Natural killer cell (primary cell): ENCODE data around the gene RPP30. TPM values are rescaled to one million over a fixed set of nuclear protein-coding genes. Genes with fewer than 3 reads are reported as not detected.

Experiments used
- ATAC-seq, 3 donors: fragments of 150-1000 bp in 2 of 3; fragments of 200-7000 bp in 1 of 3; cut with Tn5 transposase; 1 replicate in 1 of 3; 2 replicates in 2 of 3; pipeline ENCODE4 v1.10.0; 2021; ENCODE audit warnings: mild to moderate bottlenecking in 2 of 3, moderate library complexity in 2 of 3
- DNase-seq, 2 donors: peaks; one replicate each; pipeline versions ENCODE4 v3.0.0 to v3.0.0-alpha.2; 2013 to 2021; ENCODE audit warnings: mixed read lengths in 1 of 2
- H3K27ac ChIP-seq: one replicate; pipeline ENCODE4 v1.5.1; 2013; ENCODE audit warnings: mild to moderate bottlenecking, low read length
- H3K27me3 ChIP-seq: one replicate; pipeline ENCODE4 v1.6.1; 2013; ENCODE audit warnings: low read length; ENCODE audit not compliant: control insufficient read depth, insufficient read depth
- H3K36me3 ChIP-seq: one replicate; pipeline ENCODE4 v1.6.1; 2013; ENCODE audit warnings: low read length; ENCODE audit not compliant: control insufficient read depth, insufficient read depth
- H3K4me1 ChIP-seq: one replicate; pipeline ENCODE4 v1.6.1; 2013; ENCODE audit warnings: low read length; ENCODE audit not compliant: control insufficient read depth, insufficient read depth
- H3K4me3 ChIP-seq: one replicate; pipeline ENCODE4 v1.5.1; 2013; ENCODE audit warnings: low read length
- H3K9me3 ChIP-seq: one replicate; pipeline ENCODE4 v1.6.1; 2013; ENCODE audit warnings: low read length; ENCODE audit not compliant: control insufficient read depth, insufficient read depth
- H3K27ac Mint-ChIP-seq, 2 donors: one replicate each; pipeline ENCODE4 v1.8.0; 2022; ENCODE audit warnings: mild to moderate bottlenecking in 2 of 2, mixed read lengths in 2 of 2, moderate library complexity in 1 of 2
- H3K27me3 Mint-ChIP-seq, 2 donors: one replicate each; pipeline ENCODE4 v1.8.0; 2022; ENCODE audit warnings: low read depth in 2 of 2, mixed read lengths in 2 of 2
- H3K36me3 Mint-ChIP-seq: one replicate; pipeline ENCODE4 v1.8.0; 2022; ENCODE audit warnings: mixed read lengths
- H3K4me1 Mint-ChIP-seq, 2 donors: one replicate each; pipeline ENCODE4 v1.8.0; 2022; ENCODE audit warnings: mixed read lengths in 2 of 2
- H3K4me3 Mint-ChIP-seq: one replicate; pipeline ENCODE4 v1.8.0; 2022; ENCODE audit warnings: mild to moderate bottlenecking, moderate library complexity, mixed read lengths
- H3K9me3 Mint-ChIP-seq, 2 donors: one replicate each; pipeline ENCODE4 v1.8.0; 2022; ENCODE audit warnings: mixed read lengths in 2 of 2
- WGBS: methylation state at CpG from one replicate; pipeline ENCODE4 v1.1.7; 2013; ENCODE audit warnings: missing lambda C conversion rate; ENCODE audit not compliant: insufficient coverage; 5-methylcytosine and 5-hydroxymethylcytosine counted together
- intact Hi-C: fragments of 100-400 bp; cut with micrococcal nuclease; formaldehyde crosslinking; loops from one replicate; pipeline ENCODE4 v1.14.2; 2022
- total RNA-seq, 4 donors: library from RNA; stranded (reverse); fragments of 120-200 nt in 1 of 4; gene quantifications; one replicate each; pipeline versions ENCODE4 v1.2.3 to v1.2.4, GENCODE V29; 2013 to 2022
- TF ChIP-seq, protein P1 (sequence below): fragments of 200-600 bp; IDR thresholded peaks from one replicate; pipeline ENCODE4 v1.8.0; 2022; ENCODE audit warnings: antibody characterized with exemption

Gene RPP30
- total RNA-seq, 3 donors from 2014 or later (not counting 1 experiment from before 2014, with no cell fraction given) = 22.6 to 32.5 (median 24.2) TPM

DNA sequence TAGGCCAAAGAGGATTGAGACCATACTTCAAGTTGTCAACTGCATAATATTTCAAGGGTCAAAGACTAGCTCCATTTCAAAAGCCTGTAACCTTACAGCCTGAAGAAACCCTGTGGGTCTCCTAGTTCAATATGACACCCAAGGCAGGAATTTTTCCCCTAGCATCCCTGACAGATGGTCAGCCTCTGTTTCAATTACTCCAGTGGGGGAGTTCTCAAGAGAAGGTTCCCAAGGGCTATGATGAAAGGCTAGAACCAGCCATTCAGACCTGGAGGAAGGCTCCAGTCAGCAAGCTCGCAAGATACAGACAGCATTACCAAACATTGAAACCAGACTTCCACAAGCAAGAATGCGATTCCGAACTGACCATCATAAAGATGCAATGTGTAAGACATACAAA lies 15.5 kb upstream of the RPP30 start:
- Mint-ChIP-seq H3K27me3 (peaks cover 39 to 50% of the 10 kb centered on the region in 2 donors), H3K27ac (no peak overlapping the region), H3K4me1 (peaks cover 11 to 12% of the 10 kb centered on the region in 2 donors), H3K9me3 (no peaks in the 10 kb centered on the region), H3K36me3 (no peaks in the 10 kb centered on the region), H3K4me3 (peak overlapping the region; percentile 58)
- no peaks in the 10 kb centered on the region for H3K36me3 ChIP-seq
- WGBS = 96% methylated on average over 3 of the region's 3 CpGs
- no peak overlapping the region for H3K4me3 ChIP-seq
- intact Hi-C loops = no loop called here
- TF ChIP-seq, protein P1, sequence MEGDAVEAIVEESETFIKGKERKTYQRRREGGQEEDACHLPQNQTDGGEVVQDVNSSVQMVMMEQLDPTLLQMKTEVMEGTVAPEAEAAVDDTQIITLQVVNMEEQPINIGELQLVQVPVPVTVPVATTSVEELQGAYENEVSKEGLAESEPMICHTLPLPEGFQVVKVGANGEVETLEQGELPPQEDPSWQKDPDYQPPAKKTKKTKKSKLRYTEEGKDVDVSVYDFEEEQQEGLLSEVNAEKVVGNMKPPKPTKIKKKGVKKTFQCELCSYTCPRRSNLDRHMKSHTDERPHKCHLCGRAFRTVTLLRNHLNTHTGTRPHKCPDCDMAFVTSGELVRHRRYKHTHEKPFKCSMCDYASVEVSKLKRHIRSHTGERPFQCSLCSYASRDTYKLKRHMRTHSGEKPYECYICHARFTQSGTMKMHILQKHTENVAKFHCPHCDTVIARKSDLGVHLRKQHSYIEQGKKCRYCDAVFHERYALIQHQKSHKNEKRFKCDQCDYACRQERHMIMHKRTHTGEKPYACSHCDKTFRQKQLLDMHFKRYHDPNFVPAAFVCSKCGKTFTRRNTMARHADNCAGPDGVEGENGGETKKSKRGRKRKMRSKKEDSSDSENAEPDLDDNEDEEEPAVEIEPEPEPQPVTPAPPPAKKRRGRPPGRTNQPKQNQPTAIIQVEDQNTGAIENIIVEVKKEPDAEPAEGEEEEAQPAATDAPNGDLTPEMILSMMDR = no peak
- peaks cover 31% of the 10 kb centered on the region for H3K27me3 ChIP-seq
- ATAC-seq (no peak), DNase-seq (no peak)
- peaks cover 14% of the 10 kb centered on the region for H3K4me1 ChIP-seq
- no peaks in the 10 kb centered on the region for H3K9me3 ChIP-seq
- no peak overlapping the region for H3K27ac ChIP-seq

GRCh38 chr10:90856964-90857634 lies 14.7 kb upstream of the RPP30 start:
- H3K36me3 ChIP-seq = no peaks in the 10 kb centered on the region
- Mint-ChIP-seq H3K4me1 (peaks cover 11 to 12% of the 10 kb centered on the region in 2 donors), H3K27me3 (peaks cover 39 to 49% of the 10 kb centered on the region in 2 donors), H3K27ac (peak overlapping the region in 1 of 2 donors; percentile 61), H3K36me3 (no peaks in the 10 kb centered on the region), H3K9me3 (no peaks in the 10 kb centered on the region), H3K4me3 (peak overlapping the region; percentile 90)
- no peaks in the 10 kb centered on the region for H3K9me3 ChIP-seq
- TF ChIP-seq, protein P1 = no peak
- 12% methylated on average over 59 of the region's 59 CpGs for WGBS
- peak; percentile 11 to 23 (median 16) for ATAC-seq
- H3K4me1 ChIP-seq = peaks cover 14% of the 10 kb centered on the region
- H3K4me3 ChIP-seq = peak overlapping the region; percentile 15
- H3K27ac ChIP-seq = no peak overlapping the region
- peak; percentile 17 to 45 for DNase-seq
- intact Hi-C loops = no loop called here
- H3K27me3 ChIP-seq = peaks cover 31% of the 10 kb centered on the region

DNA sequence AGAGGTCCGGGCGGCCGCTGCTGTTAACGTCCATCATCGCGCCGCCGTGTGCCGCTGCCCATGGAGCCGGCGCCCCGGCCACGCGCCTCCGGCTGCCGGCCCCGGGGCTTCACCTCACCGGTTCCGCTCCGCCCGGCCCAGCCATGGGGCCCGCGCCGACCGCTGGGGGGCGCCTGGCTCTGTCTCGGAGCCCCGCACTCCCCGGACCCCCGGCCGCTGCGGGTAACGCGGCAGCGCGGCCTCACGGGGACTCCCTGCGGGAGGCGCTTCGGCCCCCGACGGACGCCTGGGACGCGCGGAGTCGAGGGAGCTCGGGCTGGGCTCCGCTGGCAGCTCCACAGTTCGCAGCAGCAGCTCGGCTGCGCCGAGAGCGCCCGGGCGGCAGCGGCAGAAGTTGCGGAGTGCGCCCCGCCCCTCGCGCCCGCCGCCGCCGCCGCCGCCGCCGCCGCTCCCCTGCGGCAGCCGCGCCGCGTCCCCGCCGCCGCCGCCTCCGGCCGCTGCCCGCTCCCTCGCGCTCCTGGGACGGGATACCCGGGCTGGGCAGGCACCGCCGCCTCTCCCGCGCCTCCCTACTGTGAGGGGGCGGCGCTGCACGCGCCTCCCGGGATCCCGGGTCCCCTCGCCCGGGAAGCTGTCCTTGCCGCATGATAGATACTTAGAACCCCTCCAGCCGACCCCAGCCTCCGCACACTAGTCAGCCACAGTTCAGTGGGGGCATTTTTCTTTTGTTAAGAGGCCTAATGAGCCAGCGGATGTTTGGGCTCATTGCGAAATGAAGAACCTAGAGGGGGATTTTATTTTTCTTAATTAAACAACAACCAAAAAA lies 13.9 kb upstream of the RPP30 start, which contains the start of gene HTR7:
Gene HTR7 (minus strand): TSS at position 405 of the 826 bp plus-strand sequence. CDS start 368 bp downstream, at position 37.
- TF ChIP-seq, protein P1 = peak; percentile 60
- Histone ChIP-seq H3K27me3 (peaks cover 31% of the 10 kb centered on the region), H3K9me3 (no peaks in the 10 kb centered on the region), H3K36me3 (no peaks in the 10 kb centered on the region), H3K4me1 (peaks cover 14% of the 10 kb centered on the region), H3K27ac (no peak within 1 kb of the TSS), H3K4me3 (peak within 1 kb of the TSS; percentile 26)
- intact Hi-C loops = no loop called here
- Mint-ChIP-seq H3K4me3 (peak within 1 kb of the TSS; percentile 90), H3K27ac (peak within 1 kb of the TSS in 1 of 2 donors; percentile 87), H3K4me1 (peaks cover 11 to 12% of the 10 kb centered on the region in 2 donors), H3K27me3 (peaks cover 44 to 45% of the 10 kb centered on the region in 2 donors), H3K9me3 (no peaks in the 10 kb centered on the region), H3K36me3 (no peaks in the 10 kb centered on the region)
- peak; percentile 58 to 76 for DNase-seq
- ATAC-seq = peak; percentile 80 to 87 (median 85)
- WGBS = under 1% methylated on average over 102 of the region's 104 CpGs
